GM12878 (cell line): ENCODE results near the gene LIN54. TPM values are rescaled to one million over a fixed set of nuclear protein-coding genes. Genes with fewer than 3 reads are reported as not detected.

ENCODE experiments used
- BCLAF1 ChIP-seq: fragments of 450-650 bp; IDR thresholded peaks from 2 replicates; pipeline ENCODE4 v1.6.1; 2017; ENCODE audit warnings: antibody characterized with exemption, mild to moderate bottlenecking, moderate library complexity
- DPF2 ChIP-seq: fragments of 450-650 bp; IDR thresholded peaks from 2 replicates; pipeline ENCODE4 v1.6.1; 2017; ENCODE audit warnings: mild to moderate bottlenecking
- FOS ChIP-seq: IDR thresholded peaks from 3 replicates; pipeline ENCODE4 v1.6.1; 2011; ENCODE audit warnings: borderline replicate concordance; ENCODE audit not compliant: insufficient read length; ENCODE audit errors: extremely low read depth
- HDAC2 ChIP-seq: fragments of 200-600 bp; sonication (generic); IDR thresholded peaks from 2 replicates; pipeline ENCODE4 v1.6.1; 2017
- JUNB ChIP-seq: IDR thresholded peaks from 2 replicates; pipeline ENCODE4 v1.6.1; 2016; ENCODE audit warnings: antibody characterized with exemption, mild to moderate bottlenecking
- KAT2A ChIP-seq: conservative IDR thresholded peaks from 2 replicates; pipeline ENCODE4 v1.6.1; 2011; ENCODE audit warnings: low read depth, low read length; ENCODE audit not compliant: control insufficient read depth
- MYB ChIP-seq: fragments of 150-350 bp; IDR thresholded peaks from 2 replicates; pipeline ENCODE4 v1.6.1; 2014; ENCODE audit warnings: mild to moderate bottlenecking, low read depth, low read length, borderline replicate concordance
- MYC ChIP-seq: IDR thresholded peaks from 2 replicates; pipeline ENCODE4 v1.6.1; 2011; ENCODE audit warnings: mild to moderate bottlenecking, low read length, moderate library complexity, inconsistent platforms; ENCODE audit not compliant: insufficient read depth, insufficient replicate concordance, insufficient read length, severe bottlenecking
- NFIC ChIP-seq: IDR thresholded peaks from 2 replicates; pipeline ENCODE4 v1.6.1; 2012; ENCODE audit warnings: low read depth, mild to moderate bottlenecking, inconsistent platforms, low read length, moderate library complexity
- NFXL1 ChIP-seq: fragments of 450-650 bp; IDR thresholded peaks from 2 replicates; pipeline ENCODE4 v1.6.1; 2017; ENCODE audit warnings: antibody characterized with exemption, mild to moderate bottlenecking, borderline replicate concordance
- PML ChIP-seq: IDR thresholded peaks from 2 replicates; pipeline ENCODE4 v1.6.1; 2012; ENCODE audit warnings: low read length, inconsistent platforms
- SIN3A ChIP-seq: IDR thresholded peaks from 2 replicates; pipeline ENCODE4 v1.6.1; 2012; ENCODE audit warnings: low read depth, low read length, improper control_type of control experiment
- SP1 ChIP-seq: IDR thresholded peaks from one replicate; pipeline ENCODE4 v1.6.1; 2011; ENCODE audit warnings: low read depth, low read length
- TCF3 ChIP-seq: IDR thresholded peaks from 2 replicates; pipeline ENCODE4 v1.6.1; 2012; ENCODE audit warnings: low read depth, mild to moderate bottlenecking, low read length, borderline replicate concordance; ENCODE audit not compliant: insufficient read depth
- ZZZ3 ChIP-seq: IDR thresholded peaks from 2 replicates; pipeline ENCODE4 v1.6.1; 2011; ENCODE audit warnings: low read depth; ENCODE audit not compliant: control insufficient read depth, insufficient read length
- polyA plus RNA-seq, 11 experiments: library from polyadenylated mRNA; depleted of rRNA in 4 of 11; unstranded in 6 of 11; stranded (reverse) in 5 of 11; fragments of >200 nt; fragmentation: Nextera tagmentation in 4 of 11; fragmentation: Illumina TruSeq in 1 of 11; extraction: Ambion mirVana in 4 of 11; extraction: Trizol in 1 of 11; gene quantifications; 1 replicate in 1 of 11; 2 replicates in 10 of 11; pipeline versions ENCODE4 v1.2.1 to v1.2.3, GENCODE V29; 2011 to 2016; ENCODE audit warnings: inconsistent platforms in 2 of 11, missing spikeins in 2 of 11, low read depth in 1 of 11
- total RNA-seq, 4 experiments: library from RNA; depleted of rRNA in 3 of 4; stranded (reverse); fragments of >200 nt in 3 of 4; fragmentation: Illumina TruSeq in 1 of 4; extraction: Trizol in 1 of 4; gene quantifications; 2 replicates each; pipeline versions ENCODE4 v1.2.1 to v1.2.3, GENCODE V29; 2013 to 2021
- TF ChIP-seq, protein P1 (sequence below): fragments of 450-650 bp; IDR thresholded peaks from 2 replicates; pipeline ENCODE4 v1.6.1; 2017; ENCODE audit warnings: mild to moderate bottlenecking, moderate library complexity
- TF ChIP-seq, protein P2 (sequence below): IDR thresholded peaks from 2 replicates; pipeline ENCODE4 v1.6.1; 2012; ENCODE audit warnings: improper control_type of control experiment, low read depth, low read length; ENCODE audit not compliant: insufficient replicate concordance

The LIN54 gene
- total and polyA plus RNA-seq, 10 of the 15 experiments (the other 5 are each of a cell fraction or from before 2014, with no cell fraction given) = 1.5 to 20.4 (median 12.2) TPM

- TF ChIP-seq TCF3 (no peak), PML (0 out of 2 replicates have a peak, but pooled peaks have one; percentile 68), NFIC (peak; percentile 63; the same call in 1 of the 2 replicates), MYC (no peak), FOS (no peak), KAT2A (no peak), SP1 (no peak), ZZZ3 (no peak), BCLAF1 (peak; percentile 86), MYB (no peak), JUNB (no peak), HDAC2 (no peak), DPF2 (peak; percentile 9; the same call in 1 of the 2 replicates), SIN3A (peak; percentile 98), NFXL1 (no peak)
- TF ChIP-seq, protein P1, sequence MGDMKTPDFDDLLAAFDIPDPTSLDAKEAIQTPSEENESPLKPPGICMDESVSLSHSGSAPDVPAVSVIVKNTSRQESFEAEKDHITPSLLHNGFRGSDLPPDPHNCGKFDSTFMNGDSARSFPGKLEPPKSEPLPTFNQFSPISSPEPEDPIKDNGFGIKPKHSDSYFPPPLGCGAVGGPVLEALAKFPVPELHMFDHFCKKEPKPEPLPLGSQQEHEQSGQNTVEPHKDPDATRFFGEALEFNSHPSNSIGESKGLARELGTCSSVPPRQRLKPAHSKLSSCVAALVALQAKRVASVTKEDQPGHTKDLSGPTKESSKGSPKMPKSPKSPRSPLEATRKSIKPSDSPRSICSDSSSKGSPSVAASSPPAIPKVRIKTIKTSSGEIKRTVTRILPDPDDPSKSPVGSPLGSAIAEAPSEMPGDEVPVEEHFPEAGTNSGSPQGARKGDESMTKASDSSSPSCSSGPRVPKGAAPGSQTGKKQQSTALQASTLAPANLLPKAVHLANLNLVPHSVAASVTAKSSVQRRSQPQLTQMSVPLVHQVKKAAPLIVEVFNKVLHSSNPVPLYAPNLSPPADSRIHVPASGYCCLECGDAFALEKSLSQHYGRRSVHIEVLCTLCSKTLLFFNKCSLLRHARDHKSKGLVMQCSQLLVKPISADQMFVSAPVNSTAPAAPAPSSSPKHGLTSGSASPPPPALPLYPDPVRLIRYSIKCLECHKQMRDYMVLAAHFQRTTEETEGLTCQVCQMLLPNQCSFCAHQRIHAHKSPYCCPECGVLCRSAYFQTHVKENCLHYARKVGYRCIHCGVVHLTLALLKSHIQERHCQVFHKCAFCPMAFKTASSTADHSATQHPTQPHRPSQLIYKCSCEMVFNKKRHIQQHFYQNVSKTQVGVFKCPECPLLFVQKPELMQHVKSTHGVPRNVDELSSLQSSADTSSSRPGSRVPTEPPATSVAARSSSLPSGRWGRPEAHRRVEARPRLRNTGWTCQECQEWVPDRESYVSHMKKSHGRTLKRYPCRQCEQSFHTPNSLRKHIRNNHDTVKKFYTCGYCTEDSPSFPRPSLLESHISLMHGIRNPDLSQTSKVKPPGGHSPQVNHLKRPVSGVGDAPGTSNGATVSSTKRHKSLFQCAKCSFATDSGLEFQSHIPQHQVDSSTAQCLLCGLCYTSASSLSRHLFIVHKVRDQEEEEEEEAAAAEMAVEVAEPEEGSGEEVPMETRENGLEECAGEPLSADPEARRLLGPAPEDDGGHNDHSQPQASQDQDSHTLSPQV = no peak
- TF ChIP-seq, protein P2, sequence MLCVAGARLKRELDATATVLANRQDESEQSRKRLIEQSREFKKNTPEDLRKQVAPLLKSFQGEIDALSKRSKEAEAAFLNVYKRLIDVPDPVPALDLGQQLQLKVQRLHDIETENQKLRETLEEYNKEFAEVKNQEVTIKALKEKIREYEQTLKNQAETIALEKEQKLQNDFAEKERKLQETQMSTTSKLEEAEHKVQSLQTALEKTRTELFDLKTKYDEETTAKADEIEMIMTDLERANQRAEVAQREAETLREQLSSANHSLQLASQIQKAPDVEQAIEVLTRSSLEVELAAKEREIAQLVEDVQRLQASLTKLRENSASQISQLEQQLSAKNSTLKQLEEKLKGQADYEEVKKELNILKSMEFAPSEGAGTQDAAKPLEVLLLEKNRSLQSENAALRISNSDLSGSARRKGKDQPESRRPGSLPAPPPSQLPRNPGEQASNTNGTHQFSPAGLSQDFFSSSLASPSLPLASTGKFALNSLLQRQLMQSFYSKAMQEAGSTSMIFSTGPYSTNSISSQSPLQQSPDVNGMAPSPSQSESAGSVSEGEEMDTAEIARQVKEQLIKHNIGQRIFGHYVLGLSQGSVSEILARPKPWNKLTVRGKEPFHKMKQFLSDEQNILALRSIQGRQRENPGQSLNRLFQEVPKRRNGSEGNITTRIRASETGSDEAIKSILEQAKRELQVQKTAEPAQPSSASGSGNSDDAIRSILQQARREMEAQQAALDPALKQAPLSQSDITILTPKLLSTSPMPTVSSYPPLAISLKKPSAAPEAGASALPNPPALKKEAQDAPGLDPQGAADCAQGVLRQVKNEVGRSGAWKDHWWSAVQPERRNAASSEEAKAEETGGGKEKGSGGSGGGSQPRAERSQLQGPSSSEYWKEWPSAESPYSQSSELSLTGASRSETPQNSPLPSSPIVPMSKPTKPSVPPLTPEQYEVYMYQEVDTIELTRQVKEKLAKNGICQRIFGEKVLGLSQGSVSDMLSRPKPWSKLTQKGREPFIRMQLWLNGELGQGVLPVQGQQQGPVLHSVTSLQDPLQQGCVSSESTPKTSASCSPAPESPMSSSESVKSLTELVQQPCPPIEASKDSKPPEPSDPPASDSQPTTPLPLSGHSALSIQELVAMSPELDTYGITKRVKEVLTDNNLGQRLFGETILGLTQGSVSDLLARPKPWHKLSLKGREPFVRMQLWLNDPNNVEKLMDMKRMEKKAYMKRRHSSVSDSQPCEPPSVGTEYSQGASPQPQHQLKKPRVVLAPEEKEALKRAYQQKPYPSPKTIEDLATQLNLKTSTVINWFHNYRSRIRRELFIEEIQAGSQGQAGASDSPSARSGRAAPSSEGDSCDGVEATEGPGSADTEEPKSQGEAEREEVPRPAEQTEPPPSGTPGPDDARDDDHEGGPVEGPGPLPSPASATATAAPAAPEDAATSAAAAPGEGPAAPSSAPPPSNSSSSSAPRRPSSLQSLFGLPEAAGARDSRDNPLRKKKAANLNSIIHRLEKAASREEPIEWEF = peak; percentile 56
Measured at GRCh38 chr4:83012687-83013419, 2.2 kb upstream of the LIN54 start (continued).
